ENCODE data around the gene TMEM170A.
"Not testable (repeated sequence)": the region's sequence is repeated elsewhere in the genome, so short reads cannot be mapped to it uniquely, and the experiment has no call there.

GRCh38 chr16:75424105-75424762 is 40.3 kb downstream of the TMEM170A start:
- not testable (repeated sequence) for TF ChIP-seq CTCF, MAX (IDR thresholded peaks at IDR 0.05; ENCODE audit: low read depth, low read length)
